ENCODE data around the gene CIDEB. TPM values are rescaled to one million over a fixed set of nuclear protein-coding genes. Genes with fewer than 3 reads are reported as not detected.
A peak's percentile ranks its signal among the peaks of the same experiment; 100 is the strongest.

CIDEB gene
- total RNA-seq, 1 donor from 2014 or later, result not detected

DNA sequence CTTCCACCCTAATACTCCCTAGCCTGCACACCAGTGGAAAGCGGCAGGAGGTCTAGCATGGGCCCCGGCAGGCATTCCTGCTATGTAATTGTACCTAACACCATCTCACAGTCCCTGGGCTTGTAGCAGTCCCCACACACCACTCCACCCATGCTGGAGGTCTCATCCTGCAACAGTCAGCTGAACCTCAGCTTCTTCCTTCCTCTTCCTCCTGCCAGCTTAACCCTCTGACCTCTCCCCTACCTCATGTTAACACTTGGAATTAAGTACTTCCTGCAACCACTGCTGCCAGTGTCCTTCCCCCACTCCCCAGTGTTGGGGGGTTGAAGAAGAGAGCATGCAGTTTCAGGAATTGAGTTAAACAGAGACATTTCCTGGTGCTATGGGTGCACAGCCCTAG is 19.5 kb upstream of the CIDEB start:
- H3K4me1 Mint-ChIP-seq (ENCODE audit: low read depth), result peaks cover 5% of the 10 kb centered on the region
- H3K27me3 Mint-ChIP-seq (ENCODE audit: low read depth), result peaks cover 1% of the 10 kb centered on the region
- H3K36me3 Mint-ChIP-seq (ENCODE audit: low read depth), result no peaks in the 10 kb centered on the region
- no peak overlapping the region for H3K27ac Mint-ChIP-seq (ENCODE audit: unreplicated experiment)
- TF ChIP-seq, protein P1, sequence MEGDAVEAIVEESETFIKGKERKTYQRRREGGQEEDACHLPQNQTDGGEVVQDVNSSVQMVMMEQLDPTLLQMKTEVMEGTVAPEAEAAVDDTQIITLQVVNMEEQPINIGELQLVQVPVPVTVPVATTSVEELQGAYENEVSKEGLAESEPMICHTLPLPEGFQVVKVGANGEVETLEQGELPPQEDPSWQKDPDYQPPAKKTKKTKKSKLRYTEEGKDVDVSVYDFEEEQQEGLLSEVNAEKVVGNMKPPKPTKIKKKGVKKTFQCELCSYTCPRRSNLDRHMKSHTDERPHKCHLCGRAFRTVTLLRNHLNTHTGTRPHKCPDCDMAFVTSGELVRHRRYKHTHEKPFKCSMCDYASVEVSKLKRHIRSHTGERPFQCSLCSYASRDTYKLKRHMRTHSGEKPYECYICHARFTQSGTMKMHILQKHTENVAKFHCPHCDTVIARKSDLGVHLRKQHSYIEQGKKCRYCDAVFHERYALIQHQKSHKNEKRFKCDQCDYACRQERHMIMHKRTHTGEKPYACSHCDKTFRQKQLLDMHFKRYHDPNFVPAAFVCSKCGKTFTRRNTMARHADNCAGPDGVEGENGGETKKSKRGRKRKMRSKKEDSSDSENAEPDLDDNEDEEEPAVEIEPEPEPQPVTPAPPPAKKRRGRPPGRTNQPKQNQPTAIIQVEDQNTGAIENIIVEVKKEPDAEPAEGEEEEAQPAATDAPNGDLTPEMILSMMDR (IDR thresholded peaks at IDR 0.05), result no peak
- no peak overlapping the region for H3K4me3 Mint-ChIP-seq (ENCODE audit: unreplicated experiment)
- DNase-seq (ENCODE audit: low spot score), result no peak
- H3K9me3 Mint-ChIP-seq (ENCODE audit: low read depth), result no peaks in the 10 kb centered on the region

DNA sequence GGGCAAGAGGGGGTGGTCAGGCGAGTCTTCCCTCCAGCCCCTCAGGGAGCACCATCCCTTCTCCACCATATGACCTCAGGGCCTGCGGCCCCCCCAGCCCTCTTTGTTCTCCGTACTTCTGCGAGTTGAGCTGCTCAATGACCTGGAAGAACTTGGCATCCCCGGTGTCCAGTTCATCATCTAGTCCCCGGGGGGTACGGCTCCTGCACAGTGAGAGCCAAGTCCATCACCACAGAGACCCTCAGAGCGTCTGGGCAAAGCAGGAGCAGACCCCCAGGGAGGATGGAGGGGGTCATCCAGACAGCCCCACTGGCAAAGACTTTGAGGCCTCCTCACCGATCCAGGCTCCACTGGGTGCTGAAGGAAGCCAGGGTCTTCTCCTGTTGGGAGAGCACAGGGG is 18.2 kb upstream of the CIDEB start:
- H3K27ac Mint-ChIP-seq (ENCODE audit: unreplicated experiment), result no peak overlapping the region
- H3K27me3 Mint-ChIP-seq (ENCODE audit: low read depth), result no peaks in the 10 kb centered on the region
- DNase-seq (ENCODE audit: low spot score), result no peak
- H3K4me1 Mint-ChIP-seq (ENCODE audit: low read depth), result peaks cover 10% of the 10 kb centered on the region
- no peaks in the 10 kb centered on the region for H3K9me3 Mint-ChIP-seq (ENCODE audit: low read depth)
- TF ChIP-seq, protein P1 (IDR thresholded peaks at IDR 0.05), result no peak
- no peak overlapping the region for H3K4me3 Mint-ChIP-seq (ENCODE audit: unreplicated experiment)
- no peaks in the 10 kb centered on the region for H3K36me3 Mint-ChIP-seq (ENCODE audit: low read depth)

DNA sequence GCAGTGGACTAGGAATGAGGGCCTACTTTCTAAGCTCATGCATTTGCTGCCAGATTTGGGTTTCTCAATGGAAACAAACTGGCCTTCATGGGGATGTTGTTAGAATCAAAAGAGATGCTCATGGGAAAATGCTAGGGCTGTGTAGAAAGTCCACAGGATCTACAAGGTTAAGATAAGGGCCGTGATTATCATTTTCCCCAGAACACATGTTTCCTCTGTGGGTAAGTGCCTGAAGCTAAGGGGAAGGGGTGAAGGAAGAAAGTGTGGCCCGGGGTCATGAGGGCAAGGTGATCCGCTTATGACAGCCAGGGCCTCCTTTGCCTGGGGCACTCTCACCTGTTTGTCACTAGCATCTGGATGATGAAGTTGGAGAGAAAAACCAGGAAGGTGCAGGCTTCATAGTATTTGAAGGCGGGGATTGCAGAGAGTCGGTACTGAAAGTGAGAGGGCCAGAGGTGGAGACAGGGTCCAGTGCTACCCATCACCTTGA is 17.3 kb upstream of the CIDEB start:
- H3K9me3 Mint-ChIP-seq (ENCODE audit: low read depth), result no peaks in the 10 kb centered on the region
- peaks cover 10% of the 10 kb centered on the region for H3K4me1 Mint-ChIP-seq (ENCODE audit: low read depth)
- H3K27ac Mint-ChIP-seq (ENCODE audit: unreplicated experiment), result no peak overlapping the region
- no peak for DNase-seq (ENCODE audit: low spot score)
- H3K4me3 Mint-ChIP-seq (ENCODE audit: unreplicated experiment), result no peak overlapping the region
- TF ChIP-seq, protein P1 (IDR thresholded peaks at IDR 0.05), result no peak
- no peaks in the 10 kb centered on the region for H3K36me3 Mint-ChIP-seq (ENCODE audit: low read depth)
- no peaks in the 10 kb centered on the region for H3K27me3 Mint-ChIP-seq (ENCODE audit: low read depth)

DNA sequence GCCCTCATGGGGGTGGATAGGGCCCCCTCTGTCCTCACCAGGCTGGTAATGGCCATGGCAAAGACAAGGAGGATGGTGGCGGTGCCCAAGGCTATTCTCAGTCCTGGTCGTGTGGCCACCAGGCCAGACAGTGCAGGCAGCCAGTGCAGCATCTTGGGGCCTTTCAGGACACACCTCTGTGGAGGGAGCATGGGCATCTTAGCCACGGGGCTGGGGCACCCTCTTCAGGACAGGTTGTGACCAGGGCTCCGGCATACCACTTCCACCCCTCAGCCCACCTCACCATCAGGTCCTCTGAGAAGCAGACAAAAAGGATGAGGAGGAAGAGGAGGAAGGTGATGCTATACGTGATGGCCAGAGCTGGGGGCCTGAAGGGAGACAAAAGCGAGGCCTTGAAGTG is 16.2 kb upstream of the CIDEB start:
- no peak overlapping the region for H3K4me3 Mint-ChIP-seq (ENCODE audit: unreplicated experiment)
- TF ChIP-seq, protein P1 (IDR thresholded peaks at IDR 0.05), result no peak
- H3K36me3 Mint-ChIP-seq (ENCODE audit: low read depth), result no peaks in the 10 kb centered on the region
- no peaks in the 10 kb centered on the region for H3K9me3 Mint-ChIP-seq (ENCODE audit: low read depth)
- DNase-seq (ENCODE audit: low spot score), result no peak
- H3K27ac Mint-ChIP-seq (ENCODE audit: unreplicated experiment), result no peak overlapping the region
- peaks cover 6% of the 10 kb centered on the region for H3K27me3 Mint-ChIP-seq (ENCODE audit: low read depth)
- H3K4me1 Mint-ChIP-seq (ENCODE audit: low read depth), result peaks cover 10% of the 10 kb centered on the region

DNA sequence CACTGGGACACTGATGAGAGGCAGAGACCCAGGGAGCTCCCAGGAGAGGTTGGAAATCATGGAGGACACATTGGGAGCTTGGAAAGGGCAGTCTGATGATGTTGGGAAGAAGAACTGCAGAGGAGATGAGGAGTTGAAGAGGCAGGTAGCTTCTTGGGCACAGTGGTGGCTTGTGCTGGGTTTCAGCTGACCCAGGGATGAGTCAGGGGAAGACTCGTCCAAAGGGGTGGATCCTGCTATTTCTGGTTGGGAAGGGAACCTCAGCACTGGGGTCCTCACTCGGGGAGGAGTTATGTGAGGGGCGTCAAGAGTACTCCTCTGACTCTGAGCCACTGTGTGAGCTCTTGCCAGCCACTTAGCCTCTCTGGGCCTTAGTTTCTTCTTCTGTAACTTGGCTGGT is 15.6 kb upstream of the CIDEB start:
- H3K4me1 Mint-ChIP-seq (ENCODE audit: low read depth), result peaks cover 10% of the 10 kb centered on the region
- DNase-seq (ENCODE audit: low spot score), result no peak
- no peaks in the 10 kb centered on the region for H3K9me3 Mint-ChIP-seq (ENCODE audit: low read depth)
- no peaks in the 10 kb centered on the region for H3K36me3 Mint-ChIP-seq (ENCODE audit: low read depth)
- H3K4me3 Mint-ChIP-seq (ENCODE audit: unreplicated experiment), result no peak overlapping the region
- H3K27me3 Mint-ChIP-seq (ENCODE audit: low read depth), result peaks cover 7% of the 10 kb centered on the region
- TF ChIP-seq, protein P1 (IDR thresholded peaks at IDR 0.05), result no peak
- H3K27ac Mint-ChIP-seq (ENCODE audit: unreplicated experiment), result peak overlapping the region; percentile 45
